Peyer's patch (tissue), 4 donors: ENCODE measurements around the gene CREG1.

Source experiments
- CTCF ChIP-seq, 6 experiments: fragments of 450-650 bp in 4 of 6; fragments of 200-600 bp in 2 of 6; sonication (generic) in 1 of 6; IDR thresholded peaks; one replicate each; pipeline ENCODE4 v1.5.1; 2017 to 2019; ENCODE audit warnings: antibody characterized with exemption in 6 of 6, mild to moderate bottlenecking in 3 of 6, moderate library complexity in 1 of 6
- POLR2A ChIP-seq, 2 donors: fragments of 450-650 bp; IDR thresholded peaks; one replicate each; pipeline ENCODE4 v1.5.1; 2017; ENCODE audit warnings: antibody characterized with exemption in 2 of 2, mild to moderate bottlenecking in 2 of 2, moderate library complexity in 2 of 2

- no peak for TF ChIP-seq CTCF (IDR thresholded peaks at IDR 0.05)
- TF ChIP-seq POLR2A (IDR thresholded peaks at IDR 0.05), result no peak
Observed at GRCh38 chr1:167562702-167563101, 9.1 kb upstream of the CREG1 start.
